ENCODE results near the gene RALGPS1. TPM values are rescaled to one million over a fixed set of nuclear protein-coding genes. Genes with fewer than 3 reads are reported as not detected.
A peak's percentile ranks its signal among the peaks of the same experiment; 100 is the strongest.

RALGPS1 gene
- total and polyA plus RNA-seq, 10 donors, result 2.5 to 27.3 (median 14.1) TPM

DNA sequence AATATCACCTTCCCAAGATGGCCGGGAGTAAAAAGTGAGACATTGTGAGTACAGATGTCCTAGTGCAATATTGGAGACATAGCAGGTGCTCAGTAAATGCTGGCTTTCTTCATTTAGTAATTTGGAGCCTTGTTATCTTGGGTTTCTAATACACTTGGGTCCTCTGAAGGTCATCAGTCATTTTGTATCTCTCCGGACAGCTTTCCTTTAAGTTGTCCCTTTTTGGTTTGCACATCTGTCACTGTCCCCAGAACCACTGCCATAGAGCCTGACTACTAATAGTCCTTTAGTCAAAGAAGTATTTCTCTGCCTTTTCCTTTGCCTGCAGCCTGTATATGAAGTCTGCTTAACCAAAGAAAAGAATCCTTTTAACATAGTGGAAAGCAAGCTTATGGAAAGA, 215.7 kb downstream of the RALGPS1 start:
- no peak overlapping the region for H3K4me3 ChIP-seq
- H3K36me3 ChIP-seq, result no peaks in the 10 kb centered on the region
- 84 to 95% (median 87%) methylated on average over 2 of the region's 2 CpGs for WGBS, 5 donors
- H3K9me3 ChIP-seq, result no peaks in the 10 kb centered on the region
- TF ChIP-seq POLR2A (IDR thresholded peaks at IDR 0.05) (no peak), POLR2AphosphoS5 (IDR thresholded peaks at IDR 0.05) (no peak), CTCF (IDR thresholded peaks at IDR 0.05 in 8 of 11, conservative IDR thresholded peaks at IDR 0.05 in 3 of 11) (no peak)
- no peaks in the 10 kb centered on the region for H3K27me3 ChIP-seq (replicated peaks in 1 of 7)
- peaks cover 0 to 29% (median 11%) of the 10 kb centered on the region in 6 donors for H3K4me1 ChIP-seq
- H3K27ac ChIP-seq, result no peak overlapping the region
- intact Hi-C loops (cut with DNase I; ENCODE audit: low total_unique reads), result no loop called here
- DNase-seq, result no peak

DNA sequence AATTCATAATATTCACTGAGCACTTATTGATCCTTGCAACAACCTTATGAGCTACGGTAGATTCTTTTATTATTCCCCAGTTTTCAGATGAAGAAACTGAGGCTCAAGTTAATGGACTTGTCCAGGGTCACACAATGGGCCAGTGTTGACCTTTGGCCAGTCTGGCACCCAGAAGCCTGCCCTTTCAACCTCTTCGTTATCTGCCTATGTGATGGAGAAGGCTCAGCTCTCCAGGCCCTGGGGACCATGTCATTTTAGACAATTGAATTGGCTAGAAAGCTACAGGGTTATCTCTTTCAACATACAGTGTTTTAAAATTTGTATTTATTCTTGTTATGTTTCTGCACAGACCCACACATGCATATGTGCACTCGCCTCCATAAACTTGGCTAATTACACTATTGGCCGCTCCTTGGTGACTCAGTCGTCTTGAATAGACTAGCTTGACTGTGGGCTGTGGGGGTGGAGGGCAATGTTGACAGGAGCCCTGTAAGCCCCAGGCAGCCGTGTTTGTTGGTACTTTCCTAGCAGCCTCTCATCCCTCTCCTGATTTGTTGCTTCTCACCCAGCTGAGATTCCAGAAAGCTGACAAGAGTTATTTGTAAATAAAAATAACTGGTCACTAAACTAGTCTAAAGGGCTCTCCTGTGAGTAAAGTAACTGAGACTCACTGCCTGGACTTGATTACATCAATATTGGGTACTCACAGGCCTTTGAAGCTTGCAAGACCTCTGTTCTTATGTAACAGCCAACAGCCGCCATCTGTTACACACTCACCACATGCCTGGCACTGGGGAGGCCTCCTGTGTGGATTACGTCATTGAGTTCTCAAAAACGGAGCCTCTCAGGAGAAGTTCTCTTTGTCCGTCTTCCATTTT, 216.3 kb downstream of the RALGPS1 start:
- Histone ChIP-seq H3K4me3 (no peak overlapping the region), H3K27me3 (replicated peaks in 1 of 7) (no peaks in the 10 kb centered on the region), H3K27ac (peak overlapping the region in 7 of 8 donors; percentile 7 to 67 (median 63)), H3K9me3 (no peaks in the 10 kb centered on the region), H3K36me3 (no peaks in the 10 kb centered on the region), H3K4me1 (peaks cover 0 to 26% (median 9%) of the 10 kb centered on the region in 6 donors)
- TF ChIP-seq POLR2A (IDR thresholded peaks at IDR 0.05), result no peak
- TF ChIP-seq POLR2AphosphoS5 (IDR thresholded peaks at IDR 0.05), result no peak
- no peak for TF ChIP-seq CTCF (IDR thresholded peaks at IDR 0.05 in 8 of 11, conservative IDR thresholded peaks at IDR 0.05 in 3 of 11)
- 70 to 84% (median 80%) methylated on average over 10 of the region's 10 CpGs for WGBS, 5 donors
- DNase-seq, result no peak
- intact Hi-C loops (cut with DNase I; ENCODE audit: low total_unique reads), result no loop called here

- intact Hi-C loops (cut with DNase I; ENCODE audit: low total_unique reads), result no loop called here
- no peak for DNase-seq
- no peaks in the 10 kb centered on the region for H3K9me3 ChIP-seq
- H3K27ac ChIP-seq, result peak overlapping the region in 7 of 8 donors; percentile 7 to 67 (median 63)
- H3K4me1 ChIP-seq, result peaks cover 0 to 26% (median 6%) of the 10 kb centered on the region in 6 donors
- H3K36me3 ChIP-seq, result no peaks in the 10 kb centered on the region
- TF ChIP-seq POLR2A (IDR thresholded peaks at IDR 0.05), result no peak
- TF ChIP-seq CTCF (IDR thresholded peaks at IDR 0.05 in 8 of 11, conservative IDR thresholded peaks at IDR 0.05 in 3 of 11), result no peak
- TF ChIP-seq POLR2AphosphoS5 (IDR thresholded peaks at IDR 0.05), result no peak
- 65 to 84% (median 81%) methylated on average over 6 of the region's 6 CpGs for WGBS, 5 donors
- no peak overlapping the region for H3K4me3 ChIP-seq
- no peaks in the 10 kb centered on the region for H3K27me3 ChIP-seq (replicated peaks in 1 of 7)
These were observed 217.3 kb downstream of the RALGPS1 start for GRCh38 chr9:127131871-127132270.

DNA sequence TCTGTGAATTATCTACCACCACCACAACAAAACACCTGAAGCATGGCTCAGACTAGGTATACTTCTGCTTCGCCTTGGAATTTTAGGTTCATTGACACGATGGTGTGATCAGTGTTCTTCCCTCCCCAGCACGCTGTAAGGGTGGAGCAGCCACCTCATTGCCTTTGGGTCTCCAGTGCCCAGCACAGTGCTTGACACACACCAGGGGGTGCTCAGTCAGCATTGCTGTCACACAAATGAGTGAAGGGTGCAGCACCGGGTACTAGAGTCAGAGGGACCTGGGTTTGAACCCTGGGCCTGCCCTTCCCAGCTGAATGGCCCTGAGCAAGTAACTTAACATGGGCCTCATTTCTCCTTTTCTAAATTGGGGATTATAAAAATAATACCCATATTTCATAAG, 217.8 kb downstream of the RALGPS1 start:
- WGBS, 5 donors, result 91 to 96% (median 93%) methylated on average over 4 of the region's 4 CpGs
- intact Hi-C loops (cut with DNase I; ENCODE audit: low total_unique reads), result no loop called here
- H3K27ac ChIP-seq, result peak overlapping the region in 5 of 8 donors; percentile 44 to 67 (median 65)
- TF ChIP-seq POLR2AphosphoS5 (IDR thresholded peaks at IDR 0.05), result no peak
- TF ChIP-seq CTCF (IDR thresholded peaks at IDR 0.05 in 8 of 11, conservative IDR thresholded peaks at IDR 0.05 in 3 of 11), result no peak
- TF ChIP-seq POLR2A (IDR thresholded peaks at IDR 0.05), result no peak
- no peaks in the 10 kb centered on the region for H3K36me3 ChIP-seq
- no peaks in the 10 kb centered on the region for H3K27me3 ChIP-seq (replicated peaks in 1 of 7)
- no peaks in the 10 kb centered on the region for H3K9me3 ChIP-seq
- H3K4me1 ChIP-seq, result peaks cover 0 to 26% (median 4%) of the 10 kb centered on the region in 6 donors
- H3K4me3 ChIP-seq, result no peak overlapping the region
- DNase-seq, result no peak
